ENCODE measurements around the gene OMD. TPM values are rescaled to one million over a fixed set of nuclear protein-coding genes. Genes with fewer than 3 reads are reported as not detected.
A peak's percentile ranks its signal among the peaks of the same experiment; 100 is the strongest.
"Not testable (repeated sequence)": the region's sequence is repeated elsewhere in the genome, so short reads cannot be mapped to it uniquely, and the experiment has no call there.

OMD gene
- total RNA-seq, 1 donor from 2014 or later: 17.1 TPM

DNA sequence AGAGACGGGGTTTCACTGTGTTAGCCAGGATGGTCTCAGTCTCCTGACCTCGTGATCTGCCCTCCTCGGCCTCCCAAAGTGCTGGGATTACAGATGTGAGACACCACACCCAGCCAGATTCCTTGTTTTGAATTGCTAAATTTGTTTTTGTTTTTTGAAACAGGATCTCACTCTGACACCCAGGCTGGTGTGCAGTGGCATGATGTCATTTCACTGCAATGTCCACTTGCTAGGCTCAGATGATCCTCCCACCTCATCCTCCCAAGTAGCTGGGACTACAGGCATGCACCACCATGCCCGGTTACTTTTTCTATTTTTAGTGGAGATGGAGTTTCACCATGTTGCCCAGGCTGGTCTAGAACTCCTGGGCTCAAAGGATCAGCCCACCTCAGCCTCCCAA, 13.1 kb downstream of the OMD start:
- not testable (repeated sequence) for DNase-seq (ENCODE audit: low spot score)

DNA sequence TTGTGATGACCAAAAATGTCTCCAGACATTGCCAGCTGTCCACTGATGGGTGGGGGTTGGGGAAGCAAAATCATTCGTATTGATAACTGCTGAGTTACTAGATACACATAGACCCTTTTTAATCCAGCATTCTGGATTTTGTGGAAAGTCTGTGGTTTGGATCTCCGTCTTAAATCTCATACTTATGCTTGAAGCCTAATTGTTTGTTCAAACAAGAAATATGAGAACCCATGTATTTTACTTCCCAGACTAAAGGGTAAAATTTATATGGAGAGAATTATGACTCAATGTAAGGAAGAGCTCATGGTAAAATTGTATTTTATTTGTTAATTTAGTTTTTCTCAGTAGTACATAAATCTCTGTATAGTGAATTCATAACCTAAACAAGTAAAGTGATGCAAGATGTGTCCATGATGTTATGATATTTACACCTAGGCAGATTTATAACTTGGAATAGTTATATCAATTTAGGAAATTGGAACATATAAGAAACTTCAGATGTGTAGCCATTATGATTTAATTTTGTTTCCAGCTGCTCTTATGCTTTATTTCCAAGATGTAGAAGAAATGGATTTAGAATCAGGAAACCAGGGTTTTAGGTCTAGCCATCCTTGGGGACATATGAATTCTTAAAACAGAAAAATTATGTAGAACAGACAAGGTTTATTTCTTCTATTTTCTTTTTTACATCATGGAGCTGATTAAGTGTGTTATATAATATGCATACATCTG, 15.4 kb downstream of the OMD start:
- no peak for DNase-seq (ENCODE audit: low spot score)

DNA sequence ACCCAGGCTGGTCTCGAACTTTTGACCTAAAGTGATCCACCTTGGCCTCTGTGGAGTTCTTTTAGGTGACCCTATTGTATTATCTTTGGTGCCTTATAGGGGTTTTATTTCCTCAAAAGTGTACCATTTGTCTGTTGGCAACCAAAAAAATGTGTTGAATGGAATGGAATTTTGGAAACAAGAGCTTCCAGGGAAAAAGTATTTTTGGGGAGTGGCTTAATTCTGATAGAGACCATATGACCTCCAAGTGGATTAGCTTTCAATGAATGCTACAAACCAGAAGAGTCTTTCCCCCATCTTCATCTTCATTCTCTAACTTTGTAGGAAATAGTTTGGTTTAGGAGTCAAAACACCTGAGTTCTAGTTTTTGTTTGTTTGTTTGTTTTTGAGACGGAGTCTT, 16.5 kb downstream of the OMD start:
- DNase-seq (ENCODE audit: low spot score): no peak

DNA sequence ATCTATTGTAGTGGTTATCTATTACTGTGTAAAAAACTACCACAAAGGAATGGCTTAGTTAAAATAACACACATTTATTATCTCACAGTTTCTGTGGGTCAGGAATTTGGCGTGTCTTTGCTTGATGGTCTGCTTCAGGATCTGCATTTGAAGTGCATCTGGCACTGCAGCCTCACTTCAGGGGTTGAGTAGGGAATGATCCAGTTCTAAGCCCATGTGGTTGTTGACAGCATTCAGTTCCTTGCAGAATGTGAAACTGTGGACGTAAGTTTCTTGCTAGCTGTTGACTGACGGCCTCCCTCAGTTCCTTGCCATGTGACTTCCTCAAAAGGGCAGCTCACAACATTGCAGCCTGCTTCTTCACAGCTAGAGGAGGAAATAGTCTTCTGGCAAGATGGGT, 17.8 kb downstream of the OMD start:
- peak; percentile 92 for DNase-seq (ENCODE audit: low spot score)

DNA sequence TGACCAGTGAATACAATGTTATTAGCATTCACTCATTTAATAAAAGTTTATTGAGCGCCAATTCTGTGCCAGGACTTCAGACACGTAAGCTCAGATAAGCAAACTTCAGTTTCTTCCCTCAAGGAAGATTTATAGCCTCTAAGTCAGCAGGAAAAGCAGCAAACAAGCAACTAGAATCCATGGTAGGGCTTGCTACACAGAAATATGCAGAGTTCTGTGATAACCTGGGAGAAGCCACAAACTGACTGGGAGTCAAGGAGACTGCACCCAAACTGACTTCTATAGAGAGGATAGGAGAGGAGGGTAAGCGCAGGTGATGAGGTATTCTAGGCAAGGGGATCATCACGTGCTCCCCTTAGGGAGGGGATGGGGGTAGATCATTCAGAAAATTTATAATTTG, 18.5 kb downstream of the OMD start:
- DNase-seq (ENCODE audit: low spot score): peak; percentile 88

DNA sequence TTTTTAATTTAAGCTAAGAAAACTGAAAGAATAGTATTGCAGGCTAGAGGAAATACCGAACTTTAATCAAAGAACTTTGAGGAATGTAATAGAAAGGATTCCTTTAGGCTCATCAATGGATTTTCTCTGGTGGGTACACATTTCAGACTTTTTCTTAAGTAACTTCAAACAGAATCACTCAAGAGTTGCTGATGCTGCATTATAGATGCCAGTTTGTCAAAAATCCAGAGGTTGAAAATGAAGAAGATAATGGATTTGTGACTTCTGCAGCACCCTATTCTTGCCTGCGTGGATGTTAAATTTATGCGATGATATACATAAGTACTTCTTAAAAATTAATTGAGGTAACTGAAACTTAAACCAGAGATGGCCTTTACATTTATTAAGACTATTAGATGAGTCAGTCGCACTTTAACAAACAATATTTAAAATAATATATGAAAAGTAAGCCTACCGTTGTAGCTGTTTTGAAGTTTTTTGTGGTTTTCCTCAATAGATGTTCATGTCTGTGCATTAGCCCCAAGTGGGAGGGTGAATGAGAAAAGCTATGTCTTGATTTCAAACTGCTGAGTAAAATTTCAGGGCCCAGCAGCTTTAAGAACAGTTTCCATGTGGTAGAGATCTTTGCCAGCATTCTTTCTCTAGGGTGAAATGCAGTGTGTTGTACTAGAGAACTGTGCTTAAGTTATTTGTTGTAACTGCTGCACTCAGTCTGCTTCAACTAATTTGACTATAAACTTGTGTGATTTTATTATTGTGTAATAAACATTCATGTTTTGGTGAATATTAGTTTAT, 20.0 kb downstream of the OMD start, which contains the start of gene OGN:
OGN (minus strand) TSS at position 537 of the 795 bp plus-strand sequence. CDS start 1,171 bp downstream, outside the sequence.
- DNase-seq (ENCODE audit: low spot score): peak; percentile 92

DNA sequence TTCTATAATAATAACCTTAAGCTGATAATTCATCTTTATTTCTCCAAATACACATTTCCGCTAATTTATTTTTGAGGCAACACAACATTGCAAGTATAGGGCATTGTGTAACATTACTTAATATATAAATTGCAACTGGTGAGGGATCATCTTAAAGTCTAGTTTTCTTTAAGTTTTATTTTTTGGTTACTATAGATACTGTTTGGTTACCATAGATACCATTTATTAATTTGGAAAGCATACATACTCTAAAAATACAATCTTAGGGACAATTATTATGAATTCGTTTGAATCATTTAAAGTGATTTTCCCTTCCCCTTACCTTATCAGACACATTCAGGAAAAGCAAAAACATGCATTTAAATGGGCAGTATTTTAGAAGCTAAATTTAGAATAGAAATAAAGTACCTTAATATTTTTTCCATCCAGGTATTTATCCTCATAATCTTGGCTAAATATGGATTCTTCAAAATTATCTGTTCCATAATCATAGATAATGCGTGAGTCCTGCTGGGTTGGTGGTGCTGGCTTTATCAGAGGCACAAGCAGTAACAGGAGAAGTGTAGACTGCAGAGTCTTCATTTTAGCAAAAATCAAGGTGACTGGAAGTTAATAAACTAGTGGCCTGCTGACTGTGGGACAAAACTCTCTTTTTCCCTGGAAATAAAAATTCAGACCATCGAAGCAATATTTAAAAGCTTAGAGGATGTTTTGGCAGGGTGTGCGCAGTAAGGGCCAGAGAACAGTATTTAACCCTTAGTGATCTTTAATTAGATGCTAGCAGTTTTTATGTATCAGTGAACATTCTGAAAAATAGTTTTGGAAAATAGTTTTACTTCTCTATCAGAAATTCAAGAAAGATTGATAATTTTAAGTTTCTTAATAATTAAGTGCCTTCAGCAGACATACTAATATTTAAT, 21.2 kb downstream of the OMD start:
- DNase-seq (ENCODE audit: low spot score): peak; percentile 51

DNA sequence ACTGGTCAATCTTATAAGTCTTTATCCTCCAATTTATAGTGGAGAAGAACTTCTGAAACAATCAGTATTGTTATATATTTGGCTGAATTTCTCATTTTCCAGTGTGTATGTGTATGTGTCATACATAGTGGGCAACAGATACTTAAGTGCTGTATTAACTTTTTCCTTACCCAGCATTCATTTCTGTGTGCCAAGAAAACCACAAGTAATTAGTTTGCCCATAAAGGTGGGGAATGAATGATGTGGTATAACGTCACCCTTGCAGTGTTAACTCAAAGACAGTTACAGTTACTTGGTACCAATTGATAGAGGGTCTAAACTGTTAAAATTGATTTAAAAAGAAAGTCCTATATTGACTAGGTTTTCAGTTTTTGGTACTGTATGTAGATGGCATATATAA, 21.9 kb downstream of the OMD start:
- no peak for DNase-seq (ENCODE audit: low spot score)

DNA sequence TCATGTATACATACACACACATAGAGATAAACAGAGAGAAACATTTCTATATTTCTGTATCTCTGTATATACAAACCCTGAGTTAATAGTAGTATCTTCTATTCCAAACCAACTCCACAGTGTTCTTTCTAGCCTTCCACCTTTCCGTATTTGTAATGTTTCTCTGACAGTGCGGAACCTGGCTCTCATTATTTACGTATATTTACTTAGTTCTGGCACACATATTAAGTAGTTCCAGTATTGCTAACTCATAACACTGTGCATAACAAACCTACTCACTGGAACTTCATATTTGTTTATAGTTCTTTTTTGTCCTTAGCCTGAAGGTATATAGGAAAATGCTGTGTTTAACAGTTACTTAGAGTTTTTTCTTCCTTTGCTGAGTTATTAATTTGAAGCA, 26.4 kb downstream of the OMD start:
- no peak for DNase-seq (ENCODE audit: low spot score)

DNA sequence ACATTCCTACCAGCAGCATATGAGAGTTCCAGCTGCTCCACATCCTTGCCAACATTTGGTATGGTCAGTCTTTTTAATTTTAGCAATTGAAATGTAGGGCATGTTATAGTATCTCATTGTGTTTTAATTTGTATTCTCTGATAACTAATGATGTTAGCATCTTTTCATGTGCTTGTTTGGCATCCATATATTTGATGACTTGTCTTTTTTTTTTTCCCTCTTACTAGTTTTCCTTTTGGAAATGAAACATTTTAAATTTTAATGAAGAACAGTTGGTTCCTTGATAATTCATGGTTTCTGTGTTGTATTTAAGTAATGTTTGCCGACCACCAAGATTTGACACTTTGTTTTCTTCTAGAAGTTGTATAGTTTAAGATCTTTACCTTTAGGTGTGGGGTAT, 28.7 kb downstream of the OMD start:
- no peak for DNase-seq (ENCODE audit: low spot score)

DNA sequence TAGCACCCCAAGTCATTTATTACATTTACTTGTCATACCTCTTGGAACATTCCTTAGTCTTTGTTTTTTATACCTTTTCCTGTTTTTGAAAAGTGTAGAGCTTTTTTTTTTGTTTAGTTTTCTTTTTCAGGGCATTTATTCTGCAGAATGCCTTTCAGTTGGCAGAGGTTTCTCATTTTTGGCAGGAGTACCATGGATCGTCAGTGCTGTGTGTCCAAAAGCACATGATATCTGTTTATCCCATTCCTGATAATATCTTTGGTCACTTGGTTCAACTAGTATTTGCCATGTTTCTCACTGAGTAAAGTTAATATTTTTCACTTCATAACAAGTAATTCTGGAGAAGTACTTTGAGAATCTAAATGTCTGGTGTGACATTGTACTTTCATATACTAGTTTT, 30.6 kb downstream of the OMD start:
- DNase-seq (ENCODE audit: low spot score): peak; percentile 35

DNA sequence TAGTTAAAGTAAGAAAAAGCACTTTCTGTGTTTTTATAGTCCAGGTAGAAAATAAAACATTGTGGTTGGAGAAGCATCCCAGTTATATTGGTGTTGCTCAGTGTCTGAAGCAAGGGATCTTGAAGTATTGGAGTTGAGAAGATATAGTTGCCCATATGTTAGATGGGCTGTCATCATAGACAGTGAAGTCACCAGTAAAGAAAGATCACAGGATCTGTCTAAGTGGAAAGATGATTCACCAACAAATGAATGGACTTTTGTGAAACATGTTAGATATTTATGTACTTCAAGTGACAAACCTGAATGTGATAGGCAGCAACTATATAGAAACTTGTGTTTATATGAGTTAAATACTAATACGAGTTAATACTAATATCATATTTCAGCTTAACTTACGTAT, 31.6 kb downstream of the OMD start:
- DNase-seq (ENCODE audit: low spot score): no peak

DNA sequence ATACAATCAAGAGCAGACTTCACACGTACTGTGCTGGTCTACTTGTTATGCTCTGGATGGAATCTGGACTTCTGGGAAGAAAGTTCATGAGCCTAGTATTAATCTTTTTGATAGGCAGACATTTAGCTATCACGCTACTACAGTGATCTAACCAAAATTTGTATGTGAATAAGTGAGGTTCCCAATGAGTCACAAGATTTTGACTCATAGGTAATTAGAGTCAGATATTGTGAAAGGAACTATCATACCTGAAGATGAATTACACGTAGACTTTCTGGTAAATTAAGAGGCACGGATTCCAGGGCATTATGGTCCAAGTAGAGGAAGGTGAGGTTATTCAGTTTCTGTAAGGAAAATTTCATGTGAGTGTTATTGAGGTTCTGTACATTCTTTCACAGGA, 38.3 kb downstream of the OMD start:
- no peak for DNase-seq (ENCODE audit: low spot score)

DNA sequence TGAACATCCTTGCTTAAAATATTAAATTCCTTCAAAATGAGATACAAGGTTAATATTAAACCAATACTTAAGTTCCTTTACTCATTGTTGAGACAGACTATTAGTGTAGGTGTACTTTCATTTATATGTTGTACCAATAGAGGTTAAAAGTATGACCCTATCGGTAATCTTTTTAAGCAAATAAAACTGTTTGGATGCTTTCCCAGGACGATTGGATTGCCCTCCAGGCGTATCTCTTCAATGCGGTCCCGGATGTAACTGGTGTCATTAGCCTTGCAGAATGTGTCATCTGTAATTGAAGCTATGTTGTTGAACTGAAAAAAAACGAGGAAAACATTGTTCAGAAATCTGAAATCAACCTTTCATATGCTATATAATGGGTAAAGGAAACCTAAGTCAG, 38.8 kb downstream of the OMD start:
- no peak for DNase-seq (ENCODE audit: low spot score)

DNA sequence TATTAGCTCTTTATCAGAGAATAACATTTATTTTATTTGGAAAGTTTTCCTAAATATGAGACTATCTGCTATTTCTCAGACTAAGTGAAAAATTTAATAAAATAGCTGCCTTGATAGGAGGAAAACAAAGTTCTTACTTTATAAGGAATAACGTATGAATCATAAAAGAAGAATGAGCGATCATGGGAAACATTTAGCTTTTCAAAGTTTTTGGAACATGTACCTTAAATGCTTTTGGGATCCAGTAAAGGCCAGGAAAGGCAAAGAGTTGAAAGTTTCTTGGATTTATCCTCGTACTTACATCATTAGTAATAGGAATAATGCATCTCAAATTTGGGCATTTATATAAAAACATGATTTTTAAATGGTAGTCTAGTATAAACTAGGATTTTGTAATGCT, 39.3 kb downstream of the OMD start:
- peak; percentile 52 for DNase-seq (ENCODE audit: low spot score)

DNA sequence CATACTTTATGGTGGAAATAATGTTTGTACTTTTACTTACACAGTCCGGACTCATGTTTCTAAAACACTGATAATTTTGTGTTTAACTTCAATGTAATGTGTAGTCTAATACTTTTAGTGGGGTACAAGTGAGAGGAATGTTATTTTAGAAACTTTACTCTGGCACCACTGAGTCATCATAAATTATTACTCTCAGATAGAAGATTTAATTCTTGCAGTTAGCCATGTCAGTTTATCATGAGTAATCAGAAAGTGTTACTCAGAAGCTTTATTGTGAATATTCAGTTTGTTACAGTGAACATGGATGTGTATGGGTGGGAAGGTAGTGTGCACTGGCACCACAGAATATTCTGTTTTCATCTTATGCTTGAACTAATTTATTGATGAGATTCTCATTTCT, 39.9 kb downstream of the OMD start:
- DNase-seq (ENCODE audit: low spot score): peak; percentile 33

DNA sequence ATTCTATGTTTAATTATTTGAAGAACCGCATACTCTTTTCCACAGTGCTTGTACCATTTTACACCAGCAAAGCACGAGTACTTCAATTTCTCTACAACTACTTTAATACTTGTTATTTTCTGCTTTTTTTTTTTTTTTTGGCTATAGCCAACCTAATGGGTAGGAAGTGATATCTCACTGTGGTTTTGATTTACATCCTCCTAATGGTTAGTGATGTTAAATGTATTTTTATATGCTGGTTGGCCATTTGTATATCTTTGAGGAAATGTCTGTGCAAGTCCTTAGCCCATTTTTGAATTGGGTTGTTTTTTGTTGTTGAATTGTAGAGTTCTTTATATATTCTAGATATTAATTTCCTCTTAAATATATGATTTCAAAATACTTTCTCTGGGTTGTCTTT, 42.5 kb downstream of the OMD start:
- no peak for DNase-seq (ENCODE audit: low spot score)

DNA sequence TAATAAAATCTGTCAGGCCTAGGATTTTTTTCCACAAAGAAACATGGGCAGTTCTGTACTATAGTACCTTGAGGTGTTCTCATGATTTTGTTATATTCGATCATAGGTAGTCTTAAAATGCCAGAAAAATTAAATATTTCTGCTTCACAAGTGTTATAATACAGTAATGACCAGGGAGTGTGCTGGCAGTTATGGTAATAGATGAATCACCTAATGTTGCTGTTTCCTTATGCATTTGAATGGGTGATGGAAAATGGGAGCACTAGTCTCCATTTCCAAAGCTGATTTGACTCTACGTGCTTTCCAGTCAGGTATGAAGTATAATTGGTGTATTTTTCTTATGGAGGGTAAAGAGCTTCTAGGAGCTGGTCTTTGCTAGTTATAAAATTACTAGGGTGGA, 43.7 kb downstream of the OMD start:
- no peak for DNase-seq (ENCODE audit: low spot score)

DNA sequence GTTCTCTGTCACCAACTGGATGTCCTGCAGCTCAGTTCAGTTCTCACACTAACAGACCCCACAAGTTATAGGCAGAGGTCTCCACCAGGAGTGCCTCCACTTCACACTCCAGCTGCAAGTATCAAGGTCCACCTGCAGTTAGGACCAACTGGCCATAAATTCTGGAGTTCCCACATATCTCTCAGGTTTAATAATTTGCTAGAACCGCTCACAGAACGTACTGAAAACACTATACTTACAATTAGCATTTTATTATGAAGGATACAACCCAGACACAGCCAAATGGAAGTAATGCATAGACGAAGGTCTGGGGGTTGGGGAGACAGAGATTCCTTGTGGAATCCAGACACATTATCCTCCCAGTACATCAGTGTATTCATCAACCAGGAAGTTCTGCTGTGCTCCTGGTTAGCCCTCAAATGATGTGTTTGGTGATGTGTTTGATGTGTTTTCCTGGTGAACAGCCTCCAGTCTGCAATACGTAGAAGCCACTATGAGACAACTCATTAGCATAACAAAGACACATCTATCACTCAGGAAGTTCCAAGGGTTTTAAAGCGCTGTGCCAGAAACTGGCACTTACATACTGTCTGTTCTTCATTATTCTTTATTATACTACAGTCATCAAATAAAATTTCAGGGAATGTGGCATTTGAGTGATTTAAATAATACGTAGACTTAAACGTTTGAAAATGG, 45.3 kb downstream of the OMD start:
- peak; percentile 40 for DNase-seq (ENCODE audit: low spot score)

DNA sequence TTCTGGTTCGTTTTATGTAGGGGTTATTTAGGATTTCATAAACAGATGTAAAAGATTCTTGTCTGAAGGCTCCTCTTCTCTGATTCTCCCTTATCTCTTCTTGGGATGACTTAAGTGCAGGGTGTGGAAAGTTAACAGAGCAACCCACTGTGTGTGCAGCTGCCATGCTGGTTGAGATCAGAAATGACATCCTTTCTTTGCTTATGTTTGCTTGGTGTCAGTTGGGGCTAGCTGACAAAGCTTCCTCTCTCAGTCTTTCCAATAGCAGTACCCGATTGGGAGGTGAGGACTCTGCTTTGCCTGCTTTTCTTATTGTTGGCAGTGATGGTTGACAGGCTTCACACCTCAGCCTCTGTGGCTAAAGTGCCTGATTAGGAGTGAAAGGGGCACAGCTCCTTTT, 46.4 kb downstream of the OMD start:
- DNase-seq (ENCODE audit: low spot score): peak; percentile 92

DNA sequence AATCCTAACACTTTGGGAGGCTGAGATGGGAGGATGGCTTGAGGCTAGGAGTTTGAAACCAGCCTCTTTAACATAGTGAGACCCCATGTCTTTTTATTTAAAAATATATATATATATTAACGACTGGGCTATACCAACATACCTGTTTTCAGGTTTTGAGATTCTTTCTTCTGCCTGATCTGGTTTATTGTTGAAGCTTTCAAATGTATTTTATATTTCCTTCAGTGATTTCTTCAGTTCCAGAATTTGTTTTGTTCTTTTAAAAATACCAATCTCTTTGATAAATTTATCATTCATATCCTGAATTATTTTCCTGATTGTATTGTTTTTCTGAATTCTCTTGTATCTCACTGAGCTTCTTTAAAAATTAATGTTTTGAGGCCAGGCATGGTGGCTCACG, 51.1 kb downstream of the OMD start:
- no peak for DNase-seq (ENCODE audit: low spot score)
